Tibial artery (tissue), 4 donors: ENCODE measurements around the gene PDZD11.

Source experiments
- DNase-seq, 2 donors: peaks; one replicate each; pipeline ENCODE4 v3.0.0-alpha.2; 2019
- H3K27ac ChIP-seq, 2 donors: fragments of 200-600 bp; sonication (generic) in 1 of 2; 1 replicate in 1 of 2; 2 replicates in 1 of 2; pipeline ENCODE4 v1.5.1; 2018 to 2019; ENCODE audit warnings: mild to moderate bottlenecking in 1 of 2
- H3K27me3 ChIP-seq, 2 donors: fragments of 200-600 bp; sonication (generic) in 1 of 2; one replicate each; pipeline versions ENCODE4 v1.5.1 to v1.6.0; 2016 to 2019
- H3K36me3 ChIP-seq, 3 donors: fragments of 200-600 bp; sonication (generic) in 2 of 3; one replicate each; pipeline ENCODE4 v1.5.1; 2016 to 2019; ENCODE audit warnings: mild to moderate bottlenecking in 2 of 3
- H3K4me1 ChIP-seq, 4 donors: fragments of 200-600 bp; sonication (generic) in 2 of 4; 1 replicate in 3 of 4; 2 replicates in 1 of 4; pipeline ENCODE4 v1.5.1; 2016 to 2019
- H3K4me3 ChIP-seq, 2 donors: fragments of 200-600 bp; sonication (generic) in 1 of 2; 1 replicate in 1 of 2; 2 replicates in 1 of 2; pipeline ENCODE4 v1.5.1; 2018 to 2019; ENCODE audit warnings: mild to moderate bottlenecking in 2 of 2
- H3K9me3 ChIP-seq, 3 donors: fragments of 200-600 bp; sonication (generic) in 1 of 3; one replicate each; pipeline ENCODE4 v1.5.1; 2016 to 2019
- CTCF ChIP-seq, 2 experiments: fragments of 200-600 bp in 1 of 2; fragments of 450-650 bp in 1 of 2; IDR thresholded peaks; one replicate each; pipeline ENCODE4 v1.5.1; 2017 to 2019; ENCODE audit warnings: antibody characterized with exemption in 2 of 2, mild to moderate bottlenecking in 1 of 2, moderate library complexity in 1 of 2
- intact Hi-C: fragments of 100-400 bp; cut with DNase I; formaldehyde crosslinking; loops from one replicate; pipeline ENCODE4 v1.15.0; 2023; ENCODE audit warnings: low total_unique reads

PDZD11 gene

DNA sequence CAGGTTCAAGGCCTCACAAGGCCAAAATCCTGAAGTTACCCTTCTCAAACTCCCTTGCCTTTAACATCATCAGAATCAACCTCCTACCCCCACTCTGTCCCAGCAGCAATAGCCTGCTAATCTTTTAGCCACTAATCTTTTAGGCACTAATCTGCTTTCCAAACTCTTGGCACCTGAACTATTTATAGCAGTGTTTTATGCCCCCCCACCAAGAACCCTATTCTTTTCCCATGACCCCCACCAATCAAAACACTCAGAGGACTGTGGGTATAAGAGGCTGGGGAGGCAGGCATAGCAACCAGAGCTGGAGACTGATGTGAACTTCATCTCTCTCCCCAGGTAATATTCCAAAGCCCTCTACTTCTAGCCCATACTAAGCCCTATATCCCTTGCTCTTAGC lies 21.7 kb downstream of the PDZD11 start, which contains the start of gene ARR3:
TSS of gene ARR3 (plus strand) at position 301 of the 400 bp plus-strand sequence. CDS start 1,052 bp downstream, outside the sequence.
- no peak within 1 kb of the TSS for H3K27ac ChIP-seq
- no peaks in the 10 kb centered on the region for H3K9me3 ChIP-seq
- no peaks in the 10 kb centered on the region for H3K4me1 ChIP-seq
- H3K36me3 ChIP-seq, result no peaks in the 10 kb centered on the region
- DNase-seq, result no peak
- no peaks in the 10 kb centered on the region for H3K27me3 ChIP-seq
- intact Hi-C loops, result no loop called here
- TF ChIP-seq CTCF (IDR thresholded peaks at IDR 0.05), result no peak
- no peak within 1 kb of the TSS for H3K4me3 ChIP-seq

DNA sequence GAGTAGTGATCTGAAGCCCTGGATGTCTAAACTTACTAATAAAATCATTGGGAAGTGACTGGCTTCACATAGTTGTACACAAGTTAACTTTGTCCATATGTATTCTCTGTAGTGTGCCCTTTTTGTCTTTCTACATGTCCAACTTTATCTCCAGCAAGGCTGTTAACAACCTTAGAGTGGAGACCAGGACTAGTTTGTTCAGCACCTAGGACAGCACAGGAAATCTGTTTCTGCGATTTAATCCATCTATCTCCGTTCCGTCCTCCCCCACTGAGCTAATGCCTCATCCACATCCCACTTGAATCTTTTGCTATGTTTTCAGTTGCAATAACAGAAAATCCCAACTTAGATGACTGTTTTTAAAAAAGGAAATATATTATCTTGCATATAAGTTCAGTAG lies 24.9 kb downstream of the PDZD11 start:
- Histone ChIP-seq H3K4me1 (no peaks in the 10 kb centered on the region), H3K9me3 (no peaks in the 10 kb centered on the region), H3K27me3 (no peaks in the 10 kb centered on the region), H3K36me3 (no peaks in the 10 kb centered on the region), H3K27ac (no peak overlapping the region), H3K4me3 (no peak overlapping the region)
- no peak for TF ChIP-seq CTCF (IDR thresholded peaks at IDR 0.05)
- intact Hi-C loops, result no loop called here
- DNase-seq, result no peak

- Histone ChIP-seq H3K4me1 (no peaks in the 10 kb centered on the region), H3K36me3 (no peaks in the 10 kb centered on the region), H3K4me3 (no peak overlapping the region), H3K9me3 (no peaks in the 10 kb centered on the region), H3K27me3 (no peaks in the 10 kb centered on the region), H3K27ac (no peak overlapping the region)
- intact Hi-C loops, result no loop called here
- peak; percentile 32 to 34 for TF ChIP-seq CTCF (IDR thresholded peaks at IDR 0.05)
- DNase-seq, result peak in 1 of 2 donors; percentile 20
These were observed 26.7 kb downstream of the PDZD11 start for GRCh38 chrX:70262952-70263567.

GRCh38 chrX:70260104-70260503 lies 29.6 kb downstream of the PDZD11 start, which contains the start of gene P2RY4:
P2RY4 (minus strand) TSS chrX:70260204; CDS start chrX:70259624, 580 bp downstream.
- Histone ChIP-seq H3K9me3 (no peaks in the 10 kb centered on the region), H3K27me3 (no peaks in the 10 kb centered on the region), H3K27ac (no peak within 1 kb of the TSS), H3K4me1 (no peaks in the 10 kb centered on the region), H3K4me3 (no peak within 1 kb of the TSS), H3K36me3 (no peaks in the 10 kb centered on the region)
- DNase-seq, result no peak
- TF ChIP-seq CTCF (IDR thresholded peaks at IDR 0.05), result no peak
- intact Hi-C loops, result no loop called here

DNA sequence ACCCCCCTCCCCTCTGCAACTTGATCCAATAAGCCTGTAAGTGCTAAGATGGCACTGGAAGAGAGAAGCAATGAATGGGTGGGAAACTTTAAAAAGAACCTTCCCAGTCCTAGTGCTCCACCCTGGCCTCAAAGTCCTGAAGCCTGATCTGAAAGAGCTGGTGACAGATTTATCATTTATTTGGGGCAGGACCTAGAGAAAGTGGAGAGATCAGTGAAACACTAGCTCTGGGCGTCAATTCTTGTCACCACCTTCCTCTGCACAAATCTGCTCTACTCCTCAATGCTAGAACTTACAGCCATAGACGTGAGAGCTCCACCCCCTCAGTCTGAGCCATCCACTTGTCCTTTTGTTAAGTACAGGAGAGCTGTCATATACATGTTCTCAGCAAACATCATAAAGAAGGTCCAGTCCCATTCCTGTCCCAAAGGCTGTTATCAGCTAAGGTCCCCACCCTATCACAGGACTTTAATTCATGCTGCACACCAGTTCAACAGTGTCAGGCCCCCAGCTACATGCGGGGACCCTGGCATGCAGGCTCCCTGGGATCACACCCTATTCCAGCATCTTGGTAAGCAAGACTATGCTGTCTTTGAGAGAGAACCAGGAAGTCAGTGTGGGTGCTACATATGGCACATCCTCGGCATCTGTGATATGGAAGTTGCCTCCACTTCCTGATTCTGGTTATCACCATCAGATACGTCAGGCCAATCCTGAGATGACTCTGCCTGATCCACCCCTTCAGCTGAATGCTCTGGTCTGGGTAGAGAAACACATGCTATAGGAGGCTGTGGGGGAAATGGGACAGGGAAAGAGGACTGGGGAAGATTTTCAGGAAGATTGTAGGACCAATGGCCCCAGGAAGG lies 32.1 kb downstream of the PDZD11 start:
- TF ChIP-seq CTCF (IDR thresholded peaks at IDR 0.05), result no peak
- H3K27me3 ChIP-seq, result no peaks in the 10 kb centered on the region
- H3K9me3 ChIP-seq, result no peaks in the 10 kb centered on the region
- H3K27ac ChIP-seq, result no peak overlapping the region
- H3K4me3 ChIP-seq, result no peak overlapping the region
- intact Hi-C loops, result no loop called here
- H3K4me1 ChIP-seq, result no peaks in the 10 kb centered on the region
- no peaks in the 10 kb centered on the region for H3K36me3 ChIP-seq
- no peak for DNase-seq
